Activated effector memory CD4-positive, alpha-beta T cell treated with anti-CD3 and anti-CD28 coated beads, Interleukin-2, amount 50 U/mL, for 16 hours (primary cell): ENCODE results near the gene MAPK1.
"Not testable (repeated sequence)": the region's sequence is repeated elsewhere in the genome, so short reads cannot be mapped to it uniquely, and the experiment has no call there.

Experiments used
- DNase-seq: peaks from one replicate; pipeline ENCODE4 v3.0.0-alpha.2; 2020

The MAPK1 gene

GRCh38 chr22:21790359-21790758, 77.1 kb downstream of the MAPK1 start:
- no peak for DNase-seq

DNA sequence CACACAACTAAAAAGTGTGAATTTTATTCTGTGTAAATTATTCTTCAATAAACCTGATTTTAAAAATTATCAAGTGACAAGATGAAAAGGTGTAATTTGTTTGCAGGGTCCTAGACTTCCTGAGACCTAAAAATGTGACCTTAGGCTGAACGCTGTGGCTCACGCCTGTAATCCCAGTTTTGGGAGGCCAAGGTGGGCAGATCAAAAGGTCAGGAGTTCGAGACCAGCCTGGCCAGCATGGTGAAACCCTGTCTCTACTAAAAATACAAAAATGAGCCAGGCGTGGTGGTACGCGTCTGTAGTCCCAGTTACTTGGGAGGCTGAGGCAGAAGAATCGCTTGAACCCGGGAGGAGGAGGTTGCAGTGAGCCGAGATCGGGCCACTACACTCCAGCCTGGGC, 79.9 kb downstream of the MAPK1 start:
- DNase-seq = not testable (repeated sequence)

GRCh38 chr22:21780259-21780658, 87.2 kb downstream of the MAPK1 start:
- DNase-seq = no peak

DNA sequence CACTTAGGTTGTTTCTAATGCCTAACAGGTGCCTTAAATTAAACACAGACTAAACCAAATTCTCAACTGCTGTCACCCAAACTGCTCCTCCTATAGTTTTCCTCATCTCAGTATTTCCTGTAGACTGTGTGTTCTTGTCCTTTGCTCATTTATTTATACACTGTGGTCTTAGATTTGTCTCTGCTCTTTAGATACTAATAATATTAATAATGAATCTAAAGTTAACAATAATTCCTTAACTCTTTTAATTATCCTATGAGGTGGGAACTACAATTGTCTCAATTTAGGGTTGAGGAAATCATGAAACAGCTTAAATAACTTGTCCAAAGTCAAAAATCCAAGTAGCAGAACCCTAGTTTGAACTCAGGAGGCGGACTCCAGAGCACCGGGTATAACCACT, 88.0 kb downstream of the MAPK1 start:
- DNase-seq = no peak

- DNase-seq = no peak
Observed at GRCh38 chr22:21778705-21779363, 88.6 kb downstream of the MAPK1 start.

- DNase-seq = no peak
Observed at GRCh38 chr22:21771631-21771976, 95.8 kb downstream of the MAPK1 start.

DNA sequence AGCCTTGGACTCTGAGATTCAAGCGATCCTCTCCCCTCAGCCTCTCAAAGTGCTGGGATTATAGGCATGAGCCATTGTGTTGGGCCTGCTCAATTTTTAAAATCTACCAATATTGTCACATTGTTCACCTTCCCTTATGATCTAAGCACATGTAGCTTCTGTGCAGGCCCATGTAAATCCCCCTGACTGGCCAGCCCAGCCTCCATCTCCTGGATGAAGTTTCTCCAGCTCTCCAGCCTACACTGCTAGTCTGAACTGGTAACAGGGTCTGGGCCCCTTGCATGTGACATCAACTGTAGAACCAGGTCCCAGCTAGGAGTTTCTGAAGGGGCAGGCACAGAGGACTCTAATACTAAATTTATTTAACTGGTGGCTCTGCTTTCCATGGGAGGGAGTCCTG, 99.0 kb downstream of the MAPK1 start:
- peak; percentile 42 for DNase-seq

DNA sequence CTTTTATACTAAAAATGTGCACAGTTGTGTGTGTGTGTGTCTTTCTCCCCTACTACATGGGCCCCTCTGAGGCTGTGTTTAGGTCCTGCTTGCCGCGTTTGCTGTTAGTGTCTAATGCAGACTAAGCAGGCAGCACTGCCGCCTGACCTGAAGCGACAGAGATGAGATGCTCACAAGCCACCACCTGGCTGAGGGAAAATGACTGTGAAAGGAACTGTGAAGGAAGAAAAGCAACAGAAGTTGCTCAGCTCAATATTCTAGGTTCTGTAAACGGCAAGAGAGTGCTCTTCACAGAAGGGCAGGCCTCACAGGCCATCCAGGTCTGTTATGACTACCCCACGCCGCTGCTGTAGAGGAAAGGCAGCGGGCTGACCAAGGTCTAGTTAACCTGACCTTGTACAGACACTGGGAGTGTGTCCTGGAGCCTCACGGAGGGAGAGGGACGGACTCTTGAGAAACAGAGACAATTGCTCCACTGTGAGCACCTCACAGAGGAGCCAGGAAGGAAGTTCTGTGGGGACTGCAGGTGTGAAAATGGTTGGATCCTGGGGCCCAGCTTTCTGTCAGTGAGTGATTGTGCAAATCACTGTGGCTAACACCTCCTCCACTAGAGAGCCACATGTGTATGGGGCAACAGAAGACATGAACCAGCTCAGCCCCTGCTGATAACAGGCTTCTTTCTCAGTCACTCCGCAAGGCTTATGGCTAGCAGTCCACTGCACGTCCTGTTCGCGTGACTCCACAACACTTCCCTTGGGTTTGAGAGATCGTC, 100.6 kb downstream of the MAPK1 start:
- peak; percentile 78 for DNase-seq

DNA sequence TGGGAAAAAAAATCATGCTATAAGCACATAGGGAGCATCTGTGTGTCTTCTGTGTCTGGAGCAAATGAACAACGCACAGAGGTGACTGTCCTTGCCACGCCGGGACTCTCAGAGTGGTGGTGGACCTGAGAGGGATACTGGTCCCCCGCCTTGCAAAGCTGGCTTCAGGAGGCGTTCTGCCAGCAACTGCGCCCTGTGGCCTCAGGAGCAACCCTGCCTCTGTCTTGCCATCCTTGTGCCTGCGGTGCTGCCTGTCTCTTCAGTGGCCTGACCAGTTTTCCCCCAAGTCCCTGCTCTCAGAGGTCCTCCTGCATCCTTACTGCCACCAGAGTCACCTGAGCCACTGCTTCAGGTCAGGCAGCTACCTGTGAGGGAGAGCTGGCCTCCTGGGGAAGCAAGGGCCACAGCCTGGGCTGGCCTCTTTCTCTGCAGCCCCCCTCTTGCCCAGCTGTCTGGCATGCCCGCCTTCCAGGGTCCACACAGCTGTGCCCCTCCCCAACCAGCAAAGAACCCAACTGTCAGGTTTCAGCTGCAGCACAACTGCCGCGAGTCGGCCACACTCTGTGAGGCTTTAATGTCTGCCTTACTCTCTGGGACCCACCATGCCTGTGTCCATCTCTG, 101.4 kb downstream of the MAPK1 start:
- no peak for DNase-seq

DNA sequence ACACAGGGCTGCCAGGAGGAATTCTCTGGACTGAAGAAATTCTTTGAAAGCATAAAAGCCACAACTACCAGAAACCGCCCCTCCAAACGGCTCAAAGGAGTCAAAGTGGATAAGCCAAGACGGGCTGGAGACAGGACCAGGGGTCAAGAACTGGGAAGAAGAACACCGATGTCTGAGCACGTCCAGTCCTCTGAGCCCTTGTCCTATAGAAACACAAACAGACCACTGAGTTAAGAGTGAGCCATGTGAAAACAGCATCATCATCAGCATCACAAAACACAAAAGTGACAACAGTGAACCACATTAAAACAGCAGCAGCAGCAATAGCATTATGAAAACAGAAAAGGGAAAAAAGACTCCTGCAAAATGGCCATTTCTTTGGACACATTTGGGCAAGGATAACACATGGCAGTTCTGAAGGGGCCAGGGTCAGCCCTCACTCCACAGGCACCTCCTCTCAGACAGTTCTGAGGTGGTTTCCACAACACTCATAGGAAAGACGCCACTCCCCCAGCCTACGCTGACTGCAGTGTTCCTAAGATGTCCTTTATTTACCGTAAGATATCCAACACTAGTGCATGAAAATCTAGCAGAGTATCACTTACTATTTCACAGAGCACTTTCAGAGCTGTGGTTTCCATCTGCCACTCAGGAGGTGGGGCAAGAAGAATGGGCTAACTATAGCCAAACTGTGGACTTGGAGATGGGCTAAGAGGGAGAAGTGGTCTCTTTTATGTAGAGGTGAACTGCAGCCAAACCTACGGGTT, 103.2 kb downstream of the MAPK1 start:
- DNase-seq = peak; percentile 69

DNA sequence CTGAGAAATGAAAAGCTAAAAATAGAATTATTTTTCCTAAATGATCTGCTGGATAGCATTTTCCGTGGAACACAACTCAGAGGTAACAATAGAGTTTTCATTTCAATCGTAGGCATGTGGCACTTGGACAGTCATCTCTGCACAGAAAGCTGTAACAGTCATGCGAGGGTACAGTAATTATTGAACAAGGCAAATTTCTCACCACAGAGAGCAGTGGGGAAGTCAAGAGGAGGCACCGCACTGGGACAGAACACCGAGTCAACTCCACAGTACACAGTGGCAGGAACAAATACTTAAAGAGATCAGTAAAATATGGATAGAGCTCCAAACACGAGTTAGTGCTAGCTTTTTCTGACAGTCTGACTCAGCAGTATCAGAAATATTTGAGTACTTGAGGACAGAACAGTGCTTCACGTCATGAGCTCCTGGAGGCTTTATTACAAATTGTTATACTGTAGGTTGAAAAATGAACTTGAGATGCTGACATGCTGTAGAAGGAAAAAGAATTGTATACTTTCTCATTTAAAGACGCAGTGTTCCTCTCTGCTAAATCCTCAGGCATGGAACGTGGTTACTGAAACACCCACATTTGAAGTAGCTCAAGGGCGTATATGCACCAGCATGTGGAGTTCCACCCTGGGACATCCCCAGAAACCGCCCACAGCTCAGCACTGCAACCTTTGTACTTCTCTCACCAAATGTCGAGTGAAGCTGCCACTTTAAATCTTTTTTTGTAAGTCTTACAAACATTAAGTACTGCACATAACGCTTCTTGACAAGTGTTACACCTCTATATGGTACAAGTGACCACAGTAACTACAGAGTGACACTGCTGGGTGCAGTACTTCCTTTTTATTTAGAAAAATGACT, 104.5 kb downstream of the MAPK1 start:
- peak; percentile 74 for DNase-seq

DNA sequence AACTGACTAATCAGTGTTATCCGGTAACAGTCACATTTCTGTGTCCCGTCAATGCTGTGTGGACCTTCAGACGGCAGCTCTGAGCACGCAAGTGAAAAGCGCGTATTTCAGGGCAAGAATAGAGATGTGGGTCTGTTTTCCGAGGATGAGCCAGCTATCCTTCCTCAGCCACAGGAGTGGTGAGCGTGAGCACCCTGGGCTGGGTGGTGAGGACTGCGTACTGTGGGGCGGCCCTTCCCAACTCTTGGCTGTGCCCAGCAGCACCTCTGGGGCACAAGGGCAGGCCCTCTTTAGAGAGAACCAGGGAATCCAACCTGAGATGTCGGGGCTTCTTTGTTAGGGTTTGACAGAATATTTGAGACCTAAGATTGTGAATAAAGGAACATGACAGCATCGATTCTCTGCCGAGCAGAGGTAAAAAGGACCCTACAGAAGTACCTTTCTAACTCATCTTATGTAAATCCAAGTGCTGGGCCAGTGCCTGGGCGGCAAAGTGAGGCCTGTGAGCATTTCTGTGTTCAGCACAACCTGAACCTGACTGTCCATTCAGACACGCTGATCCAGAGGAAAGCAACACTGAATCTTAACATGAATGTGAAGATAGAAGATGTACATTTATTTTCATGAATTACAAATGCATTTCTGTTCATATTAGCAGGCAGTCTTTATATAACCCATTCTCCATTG, 105.3 kb downstream of the MAPK1 start:
- DNase-seq = no peak

- no peak for DNase-seq
Observed at GRCh38 chr22:21761086-21761485, 106.4 kb downstream of the MAPK1 start.

- DNase-seq = no peak
Observed at GRCh38 chr22:21760640-21761039, 106.8 kb downstream of the MAPK1 start.

GRCh38 chr22:21759646-21760376, 107.6 kb downstream of the MAPK1 start:
- no peak for DNase-seq

DNA sequence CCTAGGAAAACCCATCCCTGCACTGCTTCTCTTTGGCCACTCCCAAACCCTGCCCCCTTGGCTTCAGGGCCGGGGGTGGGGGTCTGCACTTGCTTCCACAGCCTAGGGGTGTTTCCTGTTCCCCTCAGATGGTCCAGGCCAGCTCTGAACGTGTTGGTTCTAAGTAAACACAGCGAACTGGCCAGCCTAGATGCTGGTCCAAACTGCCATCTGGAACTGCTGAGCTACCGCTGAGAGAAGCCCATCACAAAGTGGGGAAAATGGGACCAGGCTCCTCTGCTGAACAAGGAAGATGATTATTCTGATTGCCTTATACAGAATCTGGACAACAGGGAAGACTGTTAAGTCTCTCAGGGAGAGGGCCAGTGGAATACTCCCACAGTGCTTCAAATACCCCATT, 108.4 kb downstream of the MAPK1 start:
- no peak for DNase-seq

DNA sequence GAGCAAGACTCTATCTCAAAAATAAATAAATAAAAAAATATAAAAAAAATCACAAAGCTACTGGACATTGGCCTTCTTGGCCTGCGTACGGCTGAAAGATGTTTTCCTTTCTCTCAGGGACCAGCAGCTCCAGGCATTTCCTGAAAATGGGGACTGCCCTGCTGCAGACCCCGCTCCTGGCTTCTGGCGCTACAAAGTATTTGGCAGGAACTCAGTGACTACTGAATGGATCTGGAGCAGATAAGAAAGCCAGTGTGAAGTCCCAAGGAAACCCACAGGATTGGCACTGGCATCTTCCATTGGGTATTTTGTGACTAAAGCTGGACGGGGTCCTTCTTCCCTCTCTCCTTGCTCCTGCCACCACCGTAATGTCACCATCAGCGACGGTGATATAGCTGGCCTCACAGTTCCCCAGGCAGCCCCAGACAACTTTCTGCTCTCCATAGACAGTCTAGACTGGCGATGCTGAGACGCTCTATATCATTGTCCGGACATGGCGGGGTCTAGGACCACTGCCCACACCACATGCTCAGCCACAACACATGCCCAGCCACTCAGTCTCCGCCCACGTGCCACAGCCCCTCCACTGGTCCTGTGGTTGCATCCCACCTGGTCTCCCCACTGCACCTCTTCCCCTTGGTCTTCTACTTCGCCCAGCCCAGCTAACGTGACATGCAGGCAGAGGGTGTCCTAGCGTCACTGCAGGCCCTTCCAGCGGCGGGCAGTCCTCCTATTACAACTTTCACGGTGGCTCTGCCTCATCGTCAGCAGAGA, 109.2 kb downstream of the MAPK1 start:
- no peak for DNase-seq

GRCh38 chr22:21755851-21756284, 111.6 kb downstream of the MAPK1 start:
- no peak for DNase-seq

DNA sequence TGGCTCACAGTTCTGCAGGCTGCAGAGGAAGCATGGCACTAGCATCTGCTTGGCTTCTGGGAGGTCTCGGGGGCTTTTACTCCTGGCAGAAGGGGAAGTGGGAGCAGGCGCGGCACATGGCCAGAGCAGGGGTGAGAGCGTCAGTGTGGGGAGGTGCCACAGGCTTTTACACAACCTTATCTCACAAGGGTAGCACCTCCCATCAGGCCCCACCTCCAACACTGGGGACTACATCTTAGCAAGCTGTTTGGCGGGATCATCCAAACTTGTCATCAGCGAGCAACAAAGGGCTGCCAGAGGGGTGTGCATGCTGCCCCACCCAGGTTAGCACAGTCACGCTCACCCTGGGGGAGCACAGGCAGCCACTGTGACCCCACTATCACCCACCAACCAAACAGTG, 112.9 kb downstream of the MAPK1 start:
- no peak for DNase-seq
